Ecto neural progenitor cell (in vitro differentiated cells): ENCODE measurements around the gene SYP.
"Not testable (repeated sequence)": the region's sequence is repeated elsewhere in the genome, so short reads cannot be mapped to it uniquely, and the experiment has no call there.

Source experiments
- DNase-seq: peaks from one replicate; pipeline ENCODE4 v3.0.0-alpha.2; 2018; ENCODE audit warnings: low spot score

SYP gene

DNA sequence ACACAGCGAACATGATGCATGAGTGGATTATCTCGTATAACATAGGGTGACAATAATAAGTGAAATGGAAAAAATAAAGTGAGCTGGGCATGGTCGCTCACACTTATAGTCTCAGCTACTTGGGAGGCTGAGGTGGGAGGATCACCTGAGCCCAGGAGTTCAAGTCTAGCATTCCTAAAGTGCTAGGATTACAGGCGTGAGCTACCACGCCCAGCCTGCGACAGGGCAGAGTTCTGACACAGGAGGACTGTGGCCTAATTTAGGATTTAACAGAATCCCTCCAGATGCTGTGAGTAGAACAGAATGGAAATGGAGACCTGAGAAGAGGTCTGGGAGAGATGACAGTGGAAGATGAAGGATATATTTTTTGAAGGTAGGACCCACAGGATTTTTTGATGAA, 10.4 kb downstream of the SYP start:
- DNase-seq = no peak

- DNase-seq = no peak
These were observed 11.4 kb downstream of the SYP start for GRCh38 chrX:49188468-49189076.

DNA sequence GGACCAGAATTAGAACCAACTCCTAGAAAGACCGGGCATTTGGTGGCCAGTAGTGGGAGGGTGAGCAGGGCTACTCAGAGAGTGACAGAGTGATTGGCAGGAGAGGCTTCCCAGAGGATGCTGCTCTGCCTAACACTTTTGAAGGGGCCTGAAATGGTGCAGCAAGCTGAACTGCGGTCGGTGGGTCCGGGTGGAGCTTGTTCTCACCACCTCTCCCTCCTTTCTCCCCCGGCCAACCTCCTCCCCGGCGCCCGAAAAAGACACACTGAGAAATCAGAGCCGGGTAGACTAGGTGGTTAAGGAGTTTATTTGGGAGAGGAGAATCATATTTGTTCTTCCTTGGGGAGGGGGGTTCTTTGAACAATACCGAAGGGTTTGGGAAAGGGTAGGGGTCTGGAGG, 12.5 kb downstream of the SYP start:
- DNase-seq = no peak

GRCh38 chrX:49187028-49187394, 13.0 kb downstream of the SYP start:
- DNase-seq = no peak

- peak; percentile 85 for DNase-seq
These were observed 13.6 kb downstream of the SYP start, which contains the start of gene PRICKLE3 for GRCh38 chrX:49186125-49187027. PRICKLE3 (minus strand) TSS chrX:49186373; CDS start chrX:49186297, 76 bp downstream.

- peak; percentile 90 for DNase-seq
These were observed 15.4 kb downstream of the SYP start for GRCh38 chrX:49184294-49185281.

DNA sequence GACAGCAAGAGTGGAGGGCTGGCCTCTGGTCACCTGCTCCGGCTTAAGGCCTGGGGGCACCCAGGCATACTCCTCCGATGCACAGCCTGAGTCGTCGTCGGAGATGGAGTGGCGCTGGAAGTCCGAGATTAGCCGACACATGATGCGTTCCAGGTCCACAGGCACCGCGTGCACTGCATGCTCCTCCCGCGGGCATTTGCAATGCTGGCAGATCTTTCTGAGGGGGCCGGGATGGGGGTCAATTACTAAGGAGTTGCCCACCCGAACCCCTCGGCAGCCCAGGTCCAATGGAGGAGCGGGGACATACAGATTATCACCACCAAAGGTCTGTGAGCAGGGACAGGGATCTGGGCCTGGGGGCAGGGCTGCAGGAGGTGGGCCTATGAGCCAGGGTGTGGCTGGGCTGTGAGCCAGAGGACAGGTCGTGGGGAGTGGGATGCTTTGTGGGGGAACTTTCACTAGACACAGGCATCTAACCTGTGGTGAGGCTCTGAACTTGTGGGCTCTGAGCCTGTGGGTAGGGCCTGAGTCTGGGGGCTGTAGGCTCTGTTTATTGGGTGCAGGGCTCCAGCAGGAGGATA, 16.2 kb downstream of the SYP start:
- no peak for DNase-seq

DNA sequence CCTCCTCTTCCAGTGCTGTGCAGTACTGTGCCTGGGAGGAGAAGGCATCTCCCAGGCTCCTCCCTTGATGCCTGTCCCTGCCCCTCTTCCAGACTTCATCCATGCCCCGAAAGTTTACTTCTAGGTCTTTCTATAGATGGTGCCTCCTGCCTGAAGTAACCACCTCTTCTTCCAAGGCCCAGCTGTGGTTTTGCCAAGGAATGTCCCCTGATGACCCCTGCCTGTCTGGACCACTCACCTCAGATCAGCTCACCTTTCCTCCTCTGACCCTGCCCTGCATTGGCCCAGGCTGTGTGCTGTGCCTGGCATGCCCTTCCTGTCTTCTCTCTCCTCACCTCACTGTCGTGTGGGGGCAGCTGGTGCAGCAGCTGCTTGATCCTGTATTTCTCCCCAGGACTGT, 20.6 kb downstream of the SYP start:
- no peak for DNase-seq

DNA sequence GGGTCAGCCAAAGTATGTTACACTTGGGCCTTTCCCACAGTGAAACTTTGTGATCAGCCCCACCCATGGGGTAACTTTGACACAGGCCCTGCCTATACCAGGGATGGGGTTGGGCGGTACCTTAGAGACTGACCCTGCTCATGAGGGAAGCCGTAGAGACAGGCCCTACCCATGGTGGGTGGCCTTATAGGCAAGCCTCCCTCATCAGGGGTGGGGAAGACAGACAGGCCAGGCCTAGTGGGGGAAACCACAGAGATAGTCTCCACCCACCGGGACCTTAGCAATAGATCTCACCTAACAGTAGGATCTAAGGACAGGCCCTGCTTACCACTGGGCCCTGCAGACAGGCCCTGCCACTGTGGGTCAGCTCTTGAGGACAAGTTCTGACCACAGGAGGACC, 21.5 kb downstream of the SYP start:
- DNase-seq = no peak

GRCh38 chrX:49177873-49178480, 22.0 kb downstream of the SYP start:
- DNase-seq = no peak

- no peak for DNase-seq
These were observed 22.6 kb downstream of the SYP start for GRCh38 chrX:49177338-49177833.

DNA sequence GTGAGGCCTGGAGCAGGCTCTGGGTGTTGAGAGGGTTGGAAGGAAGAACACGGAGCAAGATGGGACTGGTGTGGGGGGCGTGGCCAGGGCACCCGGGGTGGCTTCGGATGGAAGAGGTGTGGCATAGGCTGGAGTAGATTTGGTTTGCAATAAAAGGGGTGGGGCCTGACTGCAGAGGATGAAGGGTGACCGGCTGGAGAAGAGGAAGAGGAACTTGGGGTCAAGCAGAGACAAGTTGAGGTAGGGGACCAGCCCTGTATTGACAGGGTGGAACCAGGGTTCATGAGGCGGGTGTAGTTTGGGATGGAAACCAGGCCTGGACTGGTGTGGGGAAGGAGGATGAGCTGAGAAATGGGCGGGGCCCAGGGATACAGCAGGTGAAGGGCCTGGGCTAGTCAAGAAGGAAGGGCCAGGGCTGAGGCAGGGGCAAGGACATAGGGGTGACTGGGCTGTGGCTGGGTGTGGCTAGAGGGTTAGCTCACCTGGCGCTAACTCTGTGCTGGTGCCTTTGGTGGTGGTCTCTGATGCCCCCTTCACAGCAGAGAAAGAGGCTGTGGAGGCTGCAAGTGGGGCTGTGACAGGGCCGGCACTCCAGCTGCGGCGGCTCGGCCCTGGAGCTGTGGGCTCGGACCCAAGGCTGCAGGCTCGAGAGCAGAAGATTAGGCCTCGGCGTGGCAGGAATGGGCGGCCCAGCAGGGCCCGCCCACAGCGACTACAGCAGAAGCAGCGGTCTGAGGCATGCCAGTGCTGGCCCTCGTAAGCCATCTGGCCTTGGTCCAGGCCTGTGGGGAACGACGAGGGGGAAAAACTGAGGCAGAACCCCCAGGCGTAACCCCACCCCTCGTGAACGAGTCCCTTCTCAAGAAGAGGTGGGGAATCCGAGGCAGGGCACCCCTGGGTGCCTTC, 23.3 kb downstream of the SYP start:
- DNase-seq = no peak

- no peak for DNase-seq
These were observed 24.3 kb downstream of the SYP start for GRCh38 chrX:49175435-49176274.

- DNase-seq = no peak
These were observed 25.3 kb downstream of the SYP start for GRCh38 chrX:49174723-49175122.

DNA sequence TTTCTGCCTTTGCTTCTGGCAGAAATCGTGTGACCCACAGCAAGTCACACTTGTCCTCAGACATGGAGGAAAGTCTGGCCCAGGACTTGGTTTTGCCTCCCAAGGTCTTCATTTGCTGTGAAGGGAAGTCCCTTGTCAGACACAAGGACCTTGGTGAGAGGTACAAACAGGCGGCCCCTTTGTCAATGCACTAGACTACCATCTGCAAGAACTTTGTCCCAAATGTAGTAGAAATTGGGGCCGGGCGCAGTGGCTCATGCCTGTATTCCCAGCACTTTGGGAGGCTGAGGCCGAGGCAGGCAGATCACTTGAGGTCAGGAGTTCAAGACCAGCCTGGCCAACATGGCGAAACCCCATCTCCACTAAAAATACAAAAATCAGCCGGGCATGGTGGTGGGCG, 26.4 kb downstream of the SYP start:
- not testable (repeated sequence) for DNase-seq

GRCh38 chrX:49172280-49172780, 27.7 kb downstream of the SYP start:
- DNase-seq = no peak

- DNase-seq = no peak
These were observed 28.2 kb downstream of the SYP start, which contains the start of gene PLP2 for GRCh38 chrX:49171752-49172279. PLP2 (plus strand) TSS chrX:49171898; CDS start chrX:49172001, 103 bp downstream.

DNA sequence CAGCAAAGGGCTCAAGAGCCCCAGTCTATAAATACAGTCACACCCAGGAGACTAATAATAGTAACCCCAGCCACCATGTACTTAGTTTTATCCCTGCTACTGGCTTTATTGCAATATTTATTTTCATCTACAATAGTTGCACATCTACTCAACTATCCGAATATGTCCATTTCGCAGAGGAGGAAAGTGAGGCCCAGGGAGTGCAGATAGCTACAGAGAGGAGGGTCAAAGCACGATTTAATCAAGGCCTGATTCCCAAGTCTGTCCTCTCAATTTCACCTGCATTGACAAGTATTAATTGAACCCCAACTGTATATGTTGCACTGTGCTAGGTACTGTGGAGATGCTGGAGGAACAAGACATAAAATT, 32.3 kb downstream of the SYP start:
- no peak for DNase-seq
